ENCODE measurements around the gene BRINP2. TPM values are rescaled to one million over a fixed set of nuclear protein-coding genes. Genes with fewer than 3 reads are reported as not detected.

Gene BRINP2
- total RNA-seq, 1 donor from 2014 or later = not detected

DNA sequence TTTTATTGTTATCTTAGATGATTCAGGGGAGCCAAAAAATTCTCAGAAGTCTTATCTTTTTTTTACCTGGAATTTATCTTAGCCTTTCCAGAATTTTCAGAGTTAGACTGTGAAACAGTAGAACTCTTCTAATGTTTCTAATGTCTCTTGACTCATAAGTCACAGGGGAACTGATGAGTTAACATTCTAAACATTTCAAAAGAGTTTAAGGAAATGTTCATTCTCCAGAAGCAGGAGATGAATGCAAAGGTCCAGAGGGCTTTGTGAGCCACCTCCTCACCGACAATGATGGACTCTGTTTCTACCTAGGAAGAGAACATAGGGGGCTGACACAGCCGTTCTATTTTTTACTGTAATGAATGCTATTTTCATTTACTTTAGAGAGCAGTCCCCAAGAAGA, 157.5 kb downstream of the BRINP2 start:
- H3K4me1 Mint-ChIP-seq = no peaks in the 10 kb centered on the region
- POLR2A ChIA-PET = no interaction called here
- no peak overlapping the region for H3K27ac Mint-ChIP-seq
- intact Hi-C loops (cut with micrococcal nuclease) = no loop called here
- TF ChIP-seq, protein P1, sequence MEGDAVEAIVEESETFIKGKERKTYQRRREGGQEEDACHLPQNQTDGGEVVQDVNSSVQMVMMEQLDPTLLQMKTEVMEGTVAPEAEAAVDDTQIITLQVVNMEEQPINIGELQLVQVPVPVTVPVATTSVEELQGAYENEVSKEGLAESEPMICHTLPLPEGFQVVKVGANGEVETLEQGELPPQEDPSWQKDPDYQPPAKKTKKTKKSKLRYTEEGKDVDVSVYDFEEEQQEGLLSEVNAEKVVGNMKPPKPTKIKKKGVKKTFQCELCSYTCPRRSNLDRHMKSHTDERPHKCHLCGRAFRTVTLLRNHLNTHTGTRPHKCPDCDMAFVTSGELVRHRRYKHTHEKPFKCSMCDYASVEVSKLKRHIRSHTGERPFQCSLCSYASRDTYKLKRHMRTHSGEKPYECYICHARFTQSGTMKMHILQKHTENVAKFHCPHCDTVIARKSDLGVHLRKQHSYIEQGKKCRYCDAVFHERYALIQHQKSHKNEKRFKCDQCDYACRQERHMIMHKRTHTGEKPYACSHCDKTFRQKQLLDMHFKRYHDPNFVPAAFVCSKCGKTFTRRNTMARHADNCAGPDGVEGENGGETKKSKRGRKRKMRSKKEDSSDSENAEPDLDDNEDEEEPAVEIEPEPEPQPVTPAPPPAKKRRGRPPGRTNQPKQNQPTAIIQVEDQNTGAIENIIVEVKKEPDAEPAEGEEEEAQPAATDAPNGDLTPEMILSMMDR (IDR thresholded peaks at IDR 0.05) = no peak
- peaks cover 4% of the 10 kb centered on the region for H3K9me3 Mint-ChIP-seq
- no peaks in the 10 kb centered on the region for H3K27me3 Mint-ChIP-seq
- no peak for DNase-seq
- no peak for ATAC-seq (ENCODE audit: low read depth)
- H3K36me3 Mint-ChIP-seq (ENCODE audit: low read depth) = no peaks in the 10 kb centered on the region
- CTCF ChIA-PET = no interaction called here
- no peak overlapping the region for H3K4me3 Mint-ChIP-seq

DNA sequence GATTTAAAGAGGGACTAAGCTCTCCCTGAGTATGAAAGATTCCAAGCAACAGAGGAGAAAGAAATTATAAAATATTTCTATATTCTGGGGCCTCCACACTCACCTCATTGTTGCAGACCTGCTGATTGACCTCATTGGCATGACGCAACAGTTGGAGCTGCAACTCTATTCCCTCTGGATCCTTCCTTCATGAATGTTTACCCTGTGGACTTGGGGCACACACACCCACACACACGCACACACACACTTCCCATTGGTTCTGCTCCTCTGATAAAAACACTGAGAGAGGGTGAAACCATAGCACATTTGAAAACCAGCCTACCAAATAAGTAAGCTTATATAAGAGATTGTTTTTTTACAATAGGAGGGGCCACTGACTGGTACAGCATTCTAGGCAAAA, 159.1 kb downstream of the BRINP2 start:
- no peak overlapping the region for H3K4me3 Mint-ChIP-seq
- intact Hi-C loops (cut with micrococcal nuclease) = no loop called here
- H3K27me3 Mint-ChIP-seq = no peaks in the 10 kb centered on the region
- TF ChIP-seq, protein P1 (IDR thresholded peaks at IDR 0.05) = no peak
- CTCF ChIA-PET = no interaction called here
- H3K36me3 Mint-ChIP-seq (ENCODE audit: low read depth) = no peaks in the 10 kb centered on the region
- DNase-seq (no peak), ATAC-seq (ENCODE audit: low read depth) (no peak)
- H3K4me1 Mint-ChIP-seq = no peaks in the 10 kb centered on the region
- H3K9me3 Mint-ChIP-seq = peaks cover 4% of the 10 kb centered on the region
- POLR2A ChIA-PET = no interaction called here
- H3K27ac Mint-ChIP-seq = no peak overlapping the region

Other genes with a start within 250 kb of the BRINP2 start
- gene ASTN1, start 6.2 kb upstream of the BRINP2 start, total RNA-seq = not detected in 2 replicates